T-helper 1 cell treated with Interleukin-12 subunit alpha and Interleukin-12 subunit beta and Interleukin-4 antibody, amounts not matched to agents 30 ng/mL and 1 ng/mL, for 36 hours (primary cell): ENCODE results near the gene ZNF212. TPM values are rescaled to one million over a fixed set of nuclear protein-coding genes. Genes with fewer than 3 reads are reported as not detected.

Source experiments
- intact Hi-C: fragments of 100-400 bp; cut with micrococcal nuclease; formaldehyde crosslinking; loops from one replicate; pipeline ENCODE4 v1.15.1; 2024
- total RNA-seq: library from RNA; stranded (reverse); gene quantifications from 2 replicates; pipeline ENCODE4 v1.2.3, GENCODE V29; 2022

ZNF212 gene
- total RNA-seq, 1 donor from 2014 or later = 14.3 TPM

DNA sequence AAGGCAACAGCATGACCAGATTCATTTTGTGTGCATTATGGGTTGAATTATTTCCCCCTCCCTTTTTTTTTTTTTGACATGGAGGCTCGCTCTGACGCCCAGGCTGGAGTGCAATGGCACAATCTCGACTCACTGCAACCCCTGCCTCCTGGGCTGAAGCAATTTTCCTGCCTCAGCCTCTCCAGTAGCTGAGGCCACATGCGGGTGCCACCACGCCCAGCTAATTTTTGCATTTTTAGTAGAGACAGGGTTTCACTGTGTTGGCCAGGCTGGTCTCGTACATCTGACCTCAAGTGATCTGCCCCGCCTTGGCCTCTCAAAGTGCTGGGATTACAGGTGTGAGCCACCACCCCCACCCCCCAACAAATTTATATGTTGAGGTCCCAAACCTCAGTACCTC, 64.6 kb downstream of the ZNF212 start:
- intact Hi-C loops = no loop called here

Other genes with a start within 250 kb of the ZNF212 start
- 173 and 174 TPM in 2 replicates for gene PDIA4, start 211.1 kb upstream of the ZNF212 start, total RNA-seq
- 9.3 and 10.3 TPM in 2 replicates for gene ZNF786, start 148.9 kb upstream of the ZNF212 start, total RNA-seq
- gene ZNF425, start 113.3 kb upstream of the ZNF212 start, total RNA-seq = 0.86 and 1.1 TPM in 2 replicates
- 14.8 and 15.1 TPM in 2 replicates for gene ZNF398, start 92.2 kb upstream of the ZNF212 start, total RNA-seq
- 40.2 and 42.4 TPM in 2 replicates for gene ZNF282, start 44.1 kb upstream of the ZNF212 start, total RNA-seq
- gene ZNF783, start 22.5 kb downstream of the ZNF212 start, total RNA-seq = 18.2 and 18.7 TPM in 2 replicates
- gene ZNF777, start 221.4 kb downstream of the ZNF212 start, total RNA-seq = 14.1 and 15.0 TPM in 2 replicates